ENCODE measurements around the gene TRAF2. TPM values are rescaled to one million over a fixed set of nuclear protein-coding genes. Genes with fewer than 3 reads are reported as not detected.

TRAF2 gene
- total RNA-seq, 1 donor from 2014 or later: 4.7 TPM

DNA sequence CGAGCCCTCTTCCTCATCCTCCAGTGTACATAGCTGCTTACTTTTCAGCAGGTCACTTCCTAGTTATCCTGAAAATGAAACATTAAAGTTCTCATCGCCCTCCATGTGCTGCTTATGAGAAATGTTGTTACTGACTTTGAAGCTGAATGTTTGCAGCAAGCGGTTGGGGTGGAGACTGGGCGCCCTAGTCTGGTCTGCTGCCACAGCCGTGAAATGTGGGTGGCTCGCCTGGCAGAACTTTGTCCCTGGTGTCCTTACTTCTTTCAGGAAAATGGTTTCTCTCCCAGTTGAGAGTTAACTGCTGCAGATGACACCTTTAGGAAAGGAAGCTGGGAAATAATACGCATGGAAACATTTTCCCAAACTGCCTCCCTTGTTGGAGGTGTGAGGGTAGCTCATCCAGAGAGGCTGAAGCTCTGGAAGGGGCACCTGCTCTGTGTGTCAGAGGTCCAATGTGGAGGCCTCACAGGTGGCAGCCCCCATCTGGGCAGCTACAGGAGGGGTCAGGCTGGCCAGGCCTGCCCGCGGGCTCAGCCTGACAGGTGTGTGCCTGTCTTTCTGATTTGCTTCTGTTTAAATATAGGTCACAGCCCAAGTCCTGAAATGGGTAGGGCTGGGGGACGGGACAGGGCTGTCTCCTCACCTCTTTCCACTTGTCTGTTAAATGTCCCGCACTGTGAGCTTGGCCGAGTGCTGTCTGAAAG, 24.0 kb downstream of the TRAF2 start:
- Histone ChIP-seq H3K4me1 (ENCODE audit: control insufficient read depth in 3 of 3, insufficient read depth in 3 of 3, low read length in 3 of 3) (no peaks in the 10 kb centered on the region), H3K36me3 (ENCODE audit: control insufficient read depth in 3 of 3, insufficient read depth in 3 of 3, low read length in 3 of 3) (peaks cover 26 to 36% (median 30%) of the 10 kb centered on the region in 3 donors), H3K27ac (ENCODE audit: low read depth, low read length) (no peak overlapping the region), H3K4me3 (ENCODE audit: low read length in 3 of 3) (no peak overlapping the region), H3K9ac (ENCODE audit: low read depth in 1 of 3, low read length in 3 of 3) (no peak overlapping the region), H3K27me3 (ENCODE audit: control insufficient read depth in 3 of 3, insufficient read depth in 3 of 3, low read length in 3 of 3) (no peaks in the 10 kb centered on the region), H3K9me3 (ENCODE audit: control insufficient read depth in 3 of 3, low read length in 3 of 3) (no peaks in the 10 kb centered on the region)

DNA sequence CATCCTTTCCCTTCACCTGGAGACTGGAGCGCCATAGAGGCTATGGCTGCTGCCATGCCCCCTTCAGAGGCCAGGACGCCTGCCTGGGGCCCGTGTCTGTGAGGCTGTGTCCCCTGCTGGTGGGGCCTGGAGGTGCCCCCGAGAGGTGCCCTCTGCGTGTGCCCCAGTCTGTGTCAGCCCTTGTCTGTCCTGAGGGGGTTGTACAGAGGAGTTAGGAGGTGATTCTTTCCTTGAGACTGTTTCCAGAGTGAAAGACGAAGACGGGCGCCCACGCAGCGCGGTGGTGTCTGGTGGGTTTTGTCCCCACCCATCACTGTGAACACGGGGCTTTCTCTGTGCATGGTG, 24.6 kb downstream of the TRAF2 start:
- Histone ChIP-seq H3K9me3 (ENCODE audit: control insufficient read depth in 3 of 3, low read length in 3 of 3) (no peaks in the 10 kb centered on the region), H3K36me3 (ENCODE audit: control insufficient read depth in 3 of 3, insufficient read depth in 3 of 3, low read length in 3 of 3) (peaks cover 32 to 39% (median 36%) of the 10 kb centered on the region in 3 donors), H3K4me3 (ENCODE audit: low read length in 3 of 3) (no peak overlapping the region), H3K9ac (ENCODE audit: low read depth in 1 of 3, low read length in 3 of 3) (no peak overlapping the region), H3K27me3 (ENCODE audit: control insufficient read depth in 3 of 3, insufficient read depth in 3 of 3, low read length in 3 of 3) (no peaks in the 10 kb centered on the region), H3K27ac (ENCODE audit: low read depth, low read length) (no peak overlapping the region), H3K4me1 (ENCODE audit: control insufficient read depth in 3 of 3, insufficient read depth in 3 of 3, low read length in 3 of 3) (no peaks in the 10 kb centered on the region)

DNA sequence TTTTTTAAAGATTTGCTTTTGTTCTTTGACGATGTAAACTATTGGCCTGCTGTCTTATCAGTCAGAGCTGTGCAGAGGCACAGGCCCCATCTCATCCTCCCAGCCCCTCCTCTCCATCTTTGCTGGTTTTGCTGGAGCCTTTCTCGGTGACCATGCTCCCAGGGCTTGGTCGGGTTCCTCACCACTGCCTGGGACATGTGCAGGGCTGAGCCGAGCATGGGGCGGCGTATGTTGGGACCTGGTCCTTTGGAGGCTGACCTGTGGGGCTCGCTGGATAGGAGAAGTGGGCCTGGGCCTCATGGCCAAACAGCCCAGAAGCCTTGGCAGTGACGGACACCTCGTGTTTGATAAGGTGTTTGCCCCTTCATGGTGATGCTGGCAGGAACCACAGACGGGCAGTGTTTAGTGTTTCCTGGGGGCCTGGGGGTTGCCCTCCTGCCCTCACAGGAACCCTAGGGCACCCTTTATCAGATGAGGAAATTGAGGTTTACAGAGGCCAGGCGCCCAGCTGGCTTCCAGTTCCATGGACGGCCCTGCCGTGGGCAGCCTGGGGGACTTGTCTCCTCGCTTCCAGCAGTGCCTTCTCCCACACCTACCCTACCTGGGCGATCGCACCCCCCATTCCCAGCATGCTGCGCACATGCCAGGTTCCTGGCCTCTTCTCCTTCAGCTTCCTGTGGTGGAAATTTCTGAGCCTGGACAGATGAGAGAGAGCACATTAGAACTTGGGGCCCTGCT, 27.6 kb downstream of the TRAF2 start:
- H3K36me3 ChIP-seq (ENCODE audit: control insufficient read depth in 3 of 3, insufficient read depth in 3 of 3, low read length in 3 of 3): peaks cover 33 to 45% (median 43%) of the 10 kb centered on the region in 3 donors
- H3K9ac ChIP-seq (ENCODE audit: low read depth in 1 of 3, low read length in 3 of 3): no peak overlapping the region
- no peaks in the 10 kb centered on the region for H3K9me3 ChIP-seq (ENCODE audit: control insufficient read depth in 3 of 3, low read length in 3 of 3)
- H3K4me3 ChIP-seq (ENCODE audit: low read length in 3 of 3): no peak overlapping the region
- H3K27me3 ChIP-seq (ENCODE audit: control insufficient read depth in 3 of 3, insufficient read depth in 3 of 3, low read length in 3 of 3): no peaks in the 10 kb centered on the region
- H3K27ac ChIP-seq (ENCODE audit: low read depth, low read length): no peak overlapping the region
- H3K4me1 ChIP-seq (ENCODE audit: control insufficient read depth in 3 of 3, insufficient read depth in 3 of 3, low read length in 3 of 3): no peaks in the 10 kb centered on the region

DNA sequence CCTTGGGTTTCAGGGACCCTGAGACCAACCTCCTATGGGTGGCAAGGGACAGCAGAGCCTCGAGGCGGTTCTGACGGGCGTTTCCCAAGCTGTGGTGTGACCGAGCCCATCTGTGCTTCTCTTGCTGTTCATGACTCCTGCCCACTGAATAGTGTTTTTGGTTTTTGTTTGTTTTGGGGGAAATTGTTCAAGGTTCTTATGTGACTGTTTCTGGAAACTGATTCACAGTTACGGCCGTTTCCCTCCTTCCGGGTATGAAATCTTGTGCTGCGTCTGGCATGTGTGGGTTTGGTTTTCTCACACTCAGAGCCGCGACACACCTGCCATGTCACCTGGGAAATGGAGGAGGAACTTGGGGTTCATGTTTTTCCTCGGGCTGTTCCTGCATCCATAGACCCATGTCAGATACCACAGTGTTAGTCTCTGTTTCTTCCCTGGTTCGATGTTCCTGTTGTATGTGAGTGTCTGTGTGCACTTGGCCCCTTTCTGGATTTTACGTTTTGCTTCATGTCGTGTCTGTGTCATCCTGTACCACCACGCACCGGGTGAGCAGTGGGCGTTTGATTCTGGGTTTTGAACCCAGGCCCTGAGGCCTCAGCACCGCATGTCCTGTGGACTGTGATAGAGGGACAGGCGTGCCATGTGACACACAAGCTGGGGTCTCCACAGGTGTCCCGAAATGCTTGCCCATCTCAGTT, 29.5 kb downstream of the TRAF2 start:
- no peak overlapping the region for H3K9ac ChIP-seq (ENCODE audit: low read depth in 1 of 3, low read length in 3 of 3)
- H3K4me1 ChIP-seq (ENCODE audit: control insufficient read depth in 3 of 3, insufficient read depth in 3 of 3, low read length in 3 of 3): no peaks in the 10 kb centered on the region
- H3K4me3 ChIP-seq (ENCODE audit: low read length in 3 of 3): no peak overlapping the region
- H3K27me3 ChIP-seq (ENCODE audit: control insufficient read depth in 3 of 3, insufficient read depth in 3 of 3, low read length in 3 of 3): no peaks in the 10 kb centered on the region
- no peak overlapping the region for H3K27ac ChIP-seq (ENCODE audit: low read depth, low read length)
- H3K9me3 ChIP-seq (ENCODE audit: control insufficient read depth in 3 of 3, low read length in 3 of 3): no peaks in the 10 kb centered on the region
- H3K36me3 ChIP-seq (ENCODE audit: control insufficient read depth in 3 of 3, insufficient read depth in 3 of 3, low read length in 3 of 3): peaks cover 30 to 47% (median 36%) of the 10 kb centered on the region in 3 donors

DNA sequence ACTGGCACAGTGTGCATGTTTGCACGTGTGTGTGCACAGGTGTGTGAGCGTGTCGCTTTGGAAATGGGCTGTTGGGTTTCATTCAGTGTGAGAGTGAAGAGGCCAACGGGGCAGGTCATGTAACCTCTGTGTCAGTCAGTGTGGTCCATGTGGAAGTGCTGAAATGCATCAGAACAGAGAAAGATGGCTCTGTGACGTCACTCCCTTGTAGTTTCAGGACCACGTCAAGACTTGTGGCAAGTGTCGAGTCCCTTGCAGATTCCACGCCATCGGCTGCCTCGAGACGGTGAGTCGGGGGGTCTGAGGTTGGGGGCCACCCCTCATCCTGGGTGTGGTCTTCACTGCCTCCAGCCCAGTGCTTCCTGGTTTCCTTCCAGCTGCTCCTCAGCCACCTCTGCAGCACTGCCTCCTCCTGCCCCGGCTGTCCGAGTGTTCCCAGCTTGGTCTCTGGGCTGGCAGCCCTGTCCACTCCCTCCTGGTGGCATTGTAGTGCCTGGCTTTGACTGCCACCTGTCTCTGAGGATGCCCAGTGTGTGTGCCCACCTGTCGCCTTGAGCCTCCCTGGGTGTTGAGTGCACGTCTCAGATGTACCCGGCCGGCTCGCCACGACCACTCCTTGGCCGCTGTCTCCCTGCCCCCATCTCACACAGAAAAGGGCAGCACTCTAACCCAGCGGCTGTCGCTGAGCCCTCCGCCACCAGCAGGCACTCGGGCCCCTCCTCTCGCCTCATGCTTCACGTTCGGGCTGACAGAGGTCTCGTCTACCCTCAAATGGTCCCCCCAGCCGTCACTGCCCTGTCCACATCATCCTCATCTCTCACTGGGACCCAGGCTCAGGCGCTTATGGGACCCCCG, 30.2 kb downstream of the TRAF2 start:
- H3K4me3 ChIP-seq (ENCODE audit: low read length in 3 of 3): no peak overlapping the region
- no peaks in the 10 kb centered on the region for H3K27me3 ChIP-seq (ENCODE audit: control insufficient read depth in 3 of 3, insufficient read depth in 3 of 3, low read length in 3 of 3)
- H3K27ac ChIP-seq (ENCODE audit: low read depth, low read length): no peak overlapping the region
- H3K36me3 ChIP-seq (ENCODE audit: control insufficient read depth in 3 of 3, insufficient read depth in 3 of 3, low read length in 3 of 3): peaks cover 27 to 48% (median 39%) of the 10 kb centered on the region in 3 donors
- H3K9me3 ChIP-seq (ENCODE audit: control insufficient read depth in 3 of 3, low read length in 3 of 3): no peaks in the 10 kb centered on the region
- H3K4me1 ChIP-seq (ENCODE audit: control insufficient read depth in 3 of 3, insufficient read depth in 3 of 3, low read length in 3 of 3): peaks cover 0 to under 1% (median under 1%) of the 10 kb centered on the region in 3 donors
- no peak overlapping the region for H3K9ac ChIP-seq (ENCODE audit: low read depth in 1 of 3, low read length in 3 of 3)

DNA sequence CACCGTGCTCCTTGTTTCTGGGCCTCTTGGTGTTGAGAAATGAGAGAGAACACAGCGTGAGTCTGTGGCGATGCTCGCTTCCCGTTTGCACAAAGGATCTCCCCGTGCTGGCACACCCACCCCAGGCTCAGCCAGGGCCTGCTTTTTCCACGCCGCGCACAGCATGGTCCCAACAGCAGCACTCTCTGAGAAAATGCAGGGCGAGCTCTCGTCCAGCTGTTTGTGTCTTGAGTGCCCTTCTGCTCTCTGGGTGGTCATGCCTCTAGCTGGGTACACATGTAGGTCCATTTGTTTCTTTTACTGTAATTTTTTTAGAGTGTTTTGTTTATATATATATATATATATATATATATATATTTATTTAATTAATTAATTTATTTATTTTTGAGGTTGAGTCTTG, 31.6 kb downstream of the TRAF2 start:
- no peaks in the 10 kb centered on the region for H3K27me3 ChIP-seq (ENCODE audit: control insufficient read depth in 3 of 3, insufficient read depth in 3 of 3, low read length in 3 of 3)
- peaks cover 0 to 10% (median 9%) of the 10 kb centered on the region in 3 donors for H3K4me1 ChIP-seq (ENCODE audit: control insufficient read depth in 3 of 3, insufficient read depth in 3 of 3, low read length in 3 of 3)
- no peak overlapping the region for H3K4me3 ChIP-seq (ENCODE audit: low read length in 3 of 3)
- H3K27ac ChIP-seq (ENCODE audit: low read depth, low read length): no peak overlapping the region
- H3K9ac ChIP-seq (ENCODE audit: low read depth in 1 of 3, low read length in 3 of 3): no peak overlapping the region
- H3K9me3 ChIP-seq (ENCODE audit: control insufficient read depth in 3 of 3, low read length in 3 of 3): no peaks in the 10 kb centered on the region
- peaks cover 27 to 49% (median 39%) of the 10 kb centered on the region in 3 donors for H3K36me3 ChIP-seq (ENCODE audit: control insufficient read depth in 3 of 3, insufficient read depth in 3 of 3, low read length in 3 of 3)

DNA sequence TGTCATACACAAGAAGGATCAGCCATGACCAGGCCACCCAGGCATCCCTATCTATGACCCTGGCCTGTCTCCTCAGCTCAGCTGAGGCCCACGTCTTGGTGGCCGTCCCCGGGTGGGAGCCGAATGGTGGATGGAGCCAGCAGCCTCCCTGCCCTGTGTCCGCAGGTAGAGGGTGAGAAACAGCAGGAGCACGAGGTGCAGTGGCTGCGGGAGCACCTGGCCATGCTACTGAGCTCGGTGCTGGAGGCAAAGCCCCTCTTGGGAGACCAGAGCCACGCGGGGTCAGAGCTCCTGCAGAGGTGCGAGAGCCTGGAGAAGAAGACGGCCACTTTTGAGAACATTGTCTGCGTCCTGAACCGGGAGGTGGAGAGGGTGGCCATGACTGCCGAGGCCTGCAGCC, 33.8 kb downstream of the TRAF2 start:
- Histone ChIP-seq H3K4me3 (ENCODE audit: low read length in 3 of 3) (no peak overlapping the region), H3K36me3 (ENCODE audit: control insufficient read depth in 3 of 3, insufficient read depth in 3 of 3, low read length in 3 of 3) (peaks cover 32 to 49% (median 42%) of the 10 kb centered on the region in 3 donors), H3K4me1 (ENCODE audit: control insufficient read depth in 3 of 3, insufficient read depth in 3 of 3, low read length in 3 of 3) (peaks cover 0 to 13% (median 10%) of the 10 kb centered on the region in 3 donors), H3K27me3 (ENCODE audit: control insufficient read depth in 3 of 3, insufficient read depth in 3 of 3, low read length in 3 of 3) (no peaks in the 10 kb centered on the region), H3K9ac (ENCODE audit: low read depth in 1 of 3, low read length in 3 of 3) (no peak overlapping the region), H3K27ac (ENCODE audit: low read depth, low read length) (no peak overlapping the region), H3K9me3 (ENCODE audit: control insufficient read depth in 3 of 3, low read length in 3 of 3) (no peaks in the 10 kb centered on the region)

DNA sequence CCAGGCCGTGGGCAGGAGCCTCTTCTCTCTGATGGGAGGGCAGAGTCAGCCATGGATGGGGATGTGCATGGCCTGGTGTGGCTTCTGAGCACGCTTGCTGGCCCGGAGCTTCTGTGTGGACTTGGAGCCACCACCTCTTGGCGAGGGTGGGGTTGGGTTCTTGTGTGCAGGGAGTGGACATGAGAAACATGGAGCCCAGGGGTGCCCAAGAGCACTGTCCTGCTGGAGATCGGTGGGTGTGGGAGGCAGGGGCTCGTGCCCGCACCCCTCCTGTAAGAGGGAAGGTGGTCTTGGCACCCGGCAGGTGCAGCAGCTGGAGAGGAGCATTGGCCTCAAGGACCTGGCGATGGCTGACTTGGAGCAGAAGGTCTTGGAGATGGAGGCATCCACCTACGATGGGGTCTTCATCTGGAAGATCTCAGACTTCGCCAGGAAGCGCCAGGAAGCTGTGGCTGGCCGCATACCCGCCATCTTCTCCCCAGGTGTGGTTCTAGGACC, 34.5 kb downstream of the TRAF2 start:
- no peaks in the 10 kb centered on the region for H3K9me3 ChIP-seq (ENCODE audit: control insufficient read depth in 3 of 3, low read length in 3 of 3)
- no peaks in the 10 kb centered on the region for H3K27me3 ChIP-seq (ENCODE audit: control insufficient read depth in 3 of 3, insufficient read depth in 3 of 3, low read length in 3 of 3)
- H3K4me3 ChIP-seq (ENCODE audit: low read length in 3 of 3): no peak overlapping the region
- no peak overlapping the region for H3K27ac ChIP-seq (ENCODE audit: low read depth, low read length)
- H3K4me1 ChIP-seq (ENCODE audit: control insufficient read depth in 3 of 3, insufficient read depth in 3 of 3, low read length in 3 of 3): peaks cover 3 to 20% (median 16%) of the 10 kb centered on the region in 3 donors
- H3K36me3 ChIP-seq (ENCODE audit: control insufficient read depth in 3 of 3, insufficient read depth in 3 of 3, low read length in 3 of 3): peaks cover 31 to 46% (median 36%) of the 10 kb centered on the region in 3 donors
- H3K9ac ChIP-seq (ENCODE audit: low read depth in 1 of 3, low read length in 3 of 3): no peak overlapping the region

DNA sequence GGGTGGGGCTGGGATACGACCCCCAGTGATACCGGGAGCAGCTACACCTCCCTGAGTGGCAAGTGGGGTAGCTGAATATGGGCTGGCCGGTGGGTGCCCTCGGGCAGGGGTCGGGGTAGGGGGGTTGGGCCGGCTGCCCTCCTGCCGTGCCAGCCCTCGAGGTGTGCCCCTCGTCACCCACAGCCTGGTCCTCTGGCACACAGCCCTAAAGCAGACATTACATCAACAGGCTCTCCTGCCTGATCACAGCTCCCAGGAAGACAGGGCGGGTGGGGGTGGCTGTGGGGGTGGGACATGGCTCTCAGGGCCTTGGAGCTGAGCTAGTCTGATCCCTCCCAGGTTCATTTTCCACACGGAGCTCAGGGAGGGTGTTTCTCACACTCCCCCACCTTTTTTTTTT, 35.0 kb downstream of the TRAF2 start:
- Histone ChIP-seq H3K27me3 (ENCODE audit: control insufficient read depth in 3 of 3, insufficient read depth in 3 of 3, low read length in 3 of 3) (no peaks in the 10 kb centered on the region), H3K36me3 (ENCODE audit: control insufficient read depth in 3 of 3, insufficient read depth in 3 of 3, low read length in 3 of 3) (peaks cover 35 to 48% (median 38%) of the 10 kb centered on the region in 3 donors), H3K4me1 (ENCODE audit: control insufficient read depth in 3 of 3, insufficient read depth in 3 of 3, low read length in 3 of 3) (peaks cover 3 to 25% (median 22%) of the 10 kb centered on the region in 3 donors), H3K9me3 (ENCODE audit: control insufficient read depth in 3 of 3, low read length in 3 of 3) (no peaks in the 10 kb centered on the region), H3K27ac (ENCODE audit: low read depth, low read length) (no peak overlapping the region), H3K9ac (ENCODE audit: low read depth in 1 of 3, low read length in 3 of 3) (no peak overlapping the region), H3K4me3 (ENCODE audit: low read length in 3 of 3) (no peak overlapping the region)

Data from skeletal muscle tissue (tissue), 4 donors.